ENCODE measurements around the gene TNFRSF11A. TPM values are rescaled to one million over a fixed set of nuclear protein-coding genes. Genes with fewer than 3 reads are reported as not detected.

Gene TNFRSF11A
- total and polyA plus RNA-seq, 2 donors (not counting 1 experiment from before 2014, with no cell fraction given) = 0.01 to 1.7 TPM

GRCh38 chr18:62346333-62347088 is 21.4 kb downstream of the TNFRSF11A start:
- no peak overlapping the region for H3K4me2 ChIP-seq (replicated peaks; ENCODE audit: low read depth, low read length, poor library complexity, severe bottlenecking)
- Mint-ChIP-seq H3K4me3 (no peak overlapping the region), H3K27ac (no peak overlapping the region), H3K9me3 (ENCODE audit: insufficient read depth) (no peaks in the 10 kb centered on the region), H3K27me3 (peaks cover 12% of the 10 kb centered on the region), H3K4me1 (no peaks in the 10 kb centered on the region)
- no peaks in the 10 kb centered on the region for H3K27me3 ChIP-seq (replicated peaks in 1 of 4; ENCODE audit: control extremely low read depth in 1 of 4, control insufficient read depth in 3 of 4, insufficient read depth in 4 of 4, low read length in 3 of 4)
- H3K27ac ChIP-seq (ENCODE audit: low read length in 2 of 2) = no peak overlapping the region
- 90% methylated on average over 5 of the region's 7 CpGs for WGBS (ENCODE audit: insufficient coverage)
- no peak overlapping the region for H3K4me3 ChIP-seq (ENCODE audit: control extremely low read depth in 1 of 5, extremely low read depth in 1 of 5, insufficient read depth in 1 of 5, low read depth in 2 of 5, low read length in 4 of 5)
- no peaks in the 10 kb centered on the region for H3K9me3 ChIP-seq (ENCODE audit: control extremely low read depth in 1 of 3, control insufficient read depth in 2 of 3, insufficient read depth in 1 of 3, low read length in 2 of 3)
- intact Hi-C loops (cut with micrococcal nuclease) = no loop called here
- no peak overlapping the region for H3K9ac ChIP-seq (ENCODE audit: low read length)
- no peak for DNase-seq
- TF ChIP-seq, protein P1, sequence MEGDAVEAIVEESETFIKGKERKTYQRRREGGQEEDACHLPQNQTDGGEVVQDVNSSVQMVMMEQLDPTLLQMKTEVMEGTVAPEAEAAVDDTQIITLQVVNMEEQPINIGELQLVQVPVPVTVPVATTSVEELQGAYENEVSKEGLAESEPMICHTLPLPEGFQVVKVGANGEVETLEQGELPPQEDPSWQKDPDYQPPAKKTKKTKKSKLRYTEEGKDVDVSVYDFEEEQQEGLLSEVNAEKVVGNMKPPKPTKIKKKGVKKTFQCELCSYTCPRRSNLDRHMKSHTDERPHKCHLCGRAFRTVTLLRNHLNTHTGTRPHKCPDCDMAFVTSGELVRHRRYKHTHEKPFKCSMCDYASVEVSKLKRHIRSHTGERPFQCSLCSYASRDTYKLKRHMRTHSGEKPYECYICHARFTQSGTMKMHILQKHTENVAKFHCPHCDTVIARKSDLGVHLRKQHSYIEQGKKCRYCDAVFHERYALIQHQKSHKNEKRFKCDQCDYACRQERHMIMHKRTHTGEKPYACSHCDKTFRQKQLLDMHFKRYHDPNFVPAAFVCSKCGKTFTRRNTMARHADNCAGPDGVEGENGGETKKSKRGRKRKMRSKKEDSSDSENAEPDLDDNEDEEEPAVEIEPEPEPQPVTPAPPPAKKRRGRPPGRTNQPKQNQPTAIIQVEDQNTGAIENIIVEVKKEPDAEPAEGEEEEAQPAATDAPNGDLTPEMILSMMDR (IDR thresholded peaks at IDR 0.05) = no peak
- TF ChIP-seq EZH2 (IDR thresholded peaks at IDR 0.05; ENCODE audit: borderline replicate concordance, insufficient read depth, low read depth, low read length, poor library complexity, severe bottlenecking) = no peak
- no peaks in the 10 kb centered on the region for H3K36me3 ChIP-seq (replicated peaks in 1 of 2; ENCODE audit: control extremely low read depth in 1 of 2, control insufficient read depth in 1 of 2, extremely low read depth in 1 of 2, insufficient read depth in 2 of 2, low read length in 1 of 2)
- H3K4me1 ChIP-seq (ENCODE audit: control insufficient read depth in 2 of 2, insufficient read depth in 2 of 2, low read length in 2 of 2) = no peaks in the 10 kb centered on the region
- H3K79me2 ChIP-seq (ENCODE audit: control insufficient read depth, insufficient read depth, low read length) = no peaks in the 10 kb centered on the region
- no peaks in the 10 kb centered on the region for H4K20me1 ChIP-seq (ENCODE audit: control insufficient read depth, insufficient read depth, low read length, poor library complexity, severe bottlenecking)
- no peak overlapping the region for H2AFZ ChIP-seq (ENCODE audit: insufficient read depth, low read depth, low read length, poor library complexity, severe bottlenecking)
- POLR2A ChIA-PET = no interaction called here
- no peak for ATAC-seq (ENCODE audit: low read depth)
- CTCF ChIA-PET = interaction anchor here (1.0 kb wide), 1 partner anchor 107 kb away, joined by 3 read pairs; no protein-coding TSS in a partner anchor

- Histone ChIP-seq H3K79me2 (ENCODE audit: control insufficient read depth, insufficient read depth, low read length) (no peaks in the 10 kb centered on the region), H3K27me3 (replicated peaks in 1 of 4; ENCODE audit: control extremely low read depth in 1 of 4, control insufficient read depth in 3 of 4, insufficient read depth in 4 of 4, low read length in 3 of 4) (no peaks in the 10 kb centered on the region), H3K9me3 (ENCODE audit: control extremely low read depth in 1 of 3, control insufficient read depth in 2 of 3, insufficient read depth in 1 of 3, low read length in 2 of 3) (no peaks in the 10 kb centered on the region), H3K4me2 (replicated peaks; ENCODE audit: low read depth, low read length, poor library complexity, severe bottlenecking) (no peak overlapping the region), H3K4me1 (ENCODE audit: control insufficient read depth in 2 of 2, insufficient read depth in 2 of 2, low read length in 2 of 2) (no peaks in the 10 kb centered on the region), H3K27ac (ENCODE audit: low read length in 2 of 2) (no peak overlapping the region), H3K9ac (ENCODE audit: low read length) (no peak overlapping the region), H3K36me3 (replicated peaks in 1 of 2; ENCODE audit: control extremely low read depth in 1 of 2, control insufficient read depth in 1 of 2, extremely low read depth in 1 of 2, insufficient read depth in 2 of 2, low read length in 1 of 2) (no peaks in the 10 kb centered on the region), H3K4me3 (ENCODE audit: control extremely low read depth in 1 of 5, extremely low read depth in 1 of 5, insufficient read depth in 1 of 5, low read depth in 2 of 5, low read length in 4 of 5) (no peak overlapping the region), H2AFZ (ENCODE audit: insufficient read depth, low read depth, low read length, poor library complexity, severe bottlenecking) (no peak overlapping the region), H4K20me1 (ENCODE audit: control insufficient read depth, insufficient read depth, low read length, poor library complexity, severe bottlenecking) (no peaks in the 10 kb centered on the region)
- no peaks in the 10 kb centered on the region for H3K9me3 Mint-ChIP-seq (ENCODE audit: insufficient read depth)
- H3K4me1 Mint-ChIP-seq = no peaks in the 10 kb centered on the region
- 49% methylated on average over 6 of the region's 6 CpGs for WGBS (ENCODE audit: insufficient coverage)
- peaks cover 11% of the 10 kb centered on the region for H3K27me3 Mint-ChIP-seq
- ATAC-seq (ENCODE audit: low read depth) = no peak
- intact Hi-C loops (cut with micrococcal nuclease) = no loop called here
- CTCF ChIA-PET = interaction anchor here (1.0 kb wide), 1 partner anchor 108 kb away, joined by 3 read pairs; no protein-coding TSS in a partner anchor
- TF ChIP-seq, protein P1 (IDR thresholded peaks at IDR 0.05) = no peak
- TF ChIP-seq EZH2 (IDR thresholded peaks at IDR 0.05; ENCODE audit: borderline replicate concordance, insufficient read depth, low read depth, low read length, poor library complexity, severe bottlenecking) = no peak
- H3K27ac Mint-ChIP-seq = no peak overlapping the region
- no peak for DNase-seq
- H3K4me3 Mint-ChIP-seq = no peak overlapping the region
- POLR2A ChIA-PET = no interaction called here
These were observed 22.0 kb downstream of the TNFRSF11A start for GRCh38 chr18:62347089-62347506.

Data from B cell (primary cell).